CD4-positive, alpha-beta memory T cell (primary cell): ENCODE data around the gene MED26. TPM values are rescaled to one million over a fixed set of nuclear protein-coding genes. Genes with fewer than 3 reads are reported as not detected.
A peak's percentile ranks its signal among the peaks of the same experiment; 100 is the strongest.

ENCODE experiments used
- CTCF ChIA-PET: fragments of 350-600 bp; sonication (Branson Sonifier 250); formaldehyde crosslinking; loops from one replicate; lab custom pipeline; 2021; ENCODE audit warnings: inconsistent platforms; ENCODE audit not compliant: partially characterized antibody; lab: Charles Lee
- POLR2A ChIA-PET: fragments of 350-600 bp; sonication (Branson Sonifier 250); formaldehyde crosslinking; loops from one replicate; lab custom pipeline; 2021; ENCODE audit not compliant: partially characterized antibody; lab: Charles Lee
- DNase-seq, 5 donors: peaks; one replicate each; pipeline versions ENCODE4 v3.0.0 to v3.0.0-alpha.2; 2020 to 2022; ENCODE audit warnings: mixed read lengths in 1 of 5
- H3K27ac ChIP-seq: one replicate; pipeline ENCODE4 v1.7.0; 2013; ENCODE audit warnings: low read depth, low read length
- H3K27me3 ChIP-seq: 2 replicates; pipeline ENCODE4 v1.7.0; 2013; ENCODE audit warnings: mild to moderate bottlenecking, low read length, moderate library complexity; ENCODE audit not compliant: insufficient read depth
- H3K36me3 ChIP-seq: 2 replicates; pipeline ENCODE4 v1.7.0; 2013; ENCODE audit warnings: mild to moderate bottlenecking, low read length, moderate library complexity; ENCODE audit not compliant: insufficient read depth
- H3K4me1 ChIP-seq: 2 replicates; pipeline ENCODE4 v1.7.0; 2013; ENCODE audit warnings: mild to moderate bottlenecking, low read length, moderate library complexity; ENCODE audit not compliant: insufficient read depth
- H3K4me3 ChIP-seq, 2 donors: one replicate each; pipeline ENCODE4 v1.7.0; 2013; ENCODE audit warnings: low read length in 2 of 2, mild to moderate bottlenecking in 1 of 2
- H3K9me3 ChIP-seq, 2 donors: one replicate each; pipeline ENCODE4 v1.7.0; 2013; ENCODE audit warnings: low read length in 2 of 2, control low read depth in 1 of 2; ENCODE audit not compliant: control insufficient read depth in 1 of 2
- H3K27ac Mint-ChIP-seq, 7 donors: one replicate each; pipeline ENCODE4 v1.8.0; 2020 to 2021; ENCODE audit warnings: mixed read lengths in 7 of 7, mild to moderate bottlenecking in 6 of 7, inconsistent platforms in 3 of 7, moderate library complexity in 3 of 7
- H3K27me3 Mint-ChIP-seq, 2 donors: one replicate each; pipeline ENCODE4 v1.8.0; 2020 to 2021; ENCODE audit warnings: mixed read lengths in 2 of 2
- H3K36me3 Mint-ChIP-seq, 2 donors: one replicate each; pipeline ENCODE4 v1.8.0; 2020 to 2021; ENCODE audit warnings: mixed read lengths in 2 of 2, inconsistent platforms in 1 of 2, mild to moderate bottlenecking in 1 of 2
- H3K4me1 Mint-ChIP-seq, 4 donors: one replicate each; pipeline ENCODE4 v1.8.0; 2020 to 2021; ENCODE audit warnings: mixed read lengths in 4 of 4, mild to moderate bottlenecking in 1 of 4
- H3K4me3 Mint-ChIP-seq, 8 donors: one replicate each; pipeline ENCODE4 v1.8.0; 2020 to 2021; ENCODE audit warnings: mixed read lengths in 8 of 8, mild to moderate bottlenecking in 7 of 8, moderate library complexity in 6 of 8, inconsistent platforms in 3 of 8
- H3K9me3 Mint-ChIP-seq, 8 donors: one replicate each; pipeline ENCODE4 v1.8.0; 2020 to 2021; ENCODE audit warnings: mixed read lengths in 8 of 8, mild to moderate bottlenecking in 5 of 8, inconsistent platforms in 3 of 8, moderate library complexity in 1 of 8
- intact Hi-C: fragments of 100-400 bp; cut with micrococcal nuclease; formaldehyde crosslinking; loops from one replicate; pipeline ENCODE4 v1.15.1; 2023
- polyA plus RNA-seq, 2 donors: library from polyadenylated mRNA; unstranded; fragments of 300-500 nt; fragmentation: Illumina TruSeq; gene quantifications; one replicate each; pipeline ENCODE4 v1.2.3, GENCODE V29; 2021
- total RNA-seq, 2 experiments: library from RNA; stranded (reverse); gene quantifications; one replicate each; pipeline ENCODE4 v1.2.3, GENCODE V29; 2021

MED26 gene
- total and polyA plus RNA-seq, 4 experiments from 2014 or later: 3.3 to 18.6 (median 11.2) TPM

- Histone ChIP-seq H3K4me3 (no peak overlapping the region), H3K27ac (no peak overlapping the region), H3K27me3 (no peaks in the 10 kb centered on the region), H3K9me3 (no peaks in the 10 kb centered on the region), H3K4me1 (peaks cover 33% of the 10 kb centered on the region), H3K36me3 (no peaks in the 10 kb centered on the region)
- H3K36me3 Mint-ChIP-seq: peaks cover 3 to 12% of the 10 kb centered on the region in 2 donors
- CTCF ChIA-PET: interaction anchor here (0.9 kb wide), 1 partner anchor 20 kb away, joined by 3 read pairs; no protein-coding TSS in a partner anchor
- intact Hi-C loops: no loop called here
- H3K9me3 Mint-ChIP-seq: no peaks in the 10 kb centered on the region
- H3K27ac Mint-ChIP-seq: peak overlapping the region in 4 of 7 donors; percentile 25 to 70 (median 46)
- POLR2A ChIA-PET: no interaction called here
- DNase-seq: no peak
- H3K27me3 Mint-ChIP-seq: no peaks in the 10 kb centered on the region
- peaks cover 28 to 69% (median 46%) of the 10 kb centered on the region in 4 donors for H3K4me1 Mint-ChIP-seq
- H3K4me3 Mint-ChIP-seq: no peak overlapping the region
Measured at GRCh38 chr19:16608290-16608739, 19.7 kb downstream of the MED26 start.

GRCh38 chr19:16607819-16608218, 20.2 kb downstream of the MED26 start:
- DNase-seq: no peak
- ChIA-PET POLR2A (no interaction called here), CTCF (interaction anchor here (0.9 kb wide), 1 partner anchor 20 kb away, joined by 3 read pairs; no protein-coding TSS in a partner anchor)
- H3K4me3 ChIP-seq: no peak overlapping the region
- H3K36me3 ChIP-seq: no peaks in the 10 kb centered on the region
- intact Hi-C loops: no loop called here
- Mint-ChIP-seq H3K4me3 (no peak overlapping the region), H3K4me1 (peaks cover 28 to 64% (median 44%) of the 10 kb centered on the region in 4 donors), H3K27me3 (no peaks in the 10 kb centered on the region), H3K36me3 (peaks cover 3 to 12% of the 10 kb centered on the region in 2 donors), H3K9me3 (no peaks in the 10 kb centered on the region), H3K27ac (peak overlapping the region in 4 of 7 donors; percentile 34 to 70 (median 58))
- H3K27me3 ChIP-seq: no peaks in the 10 kb centered on the region
- no peak overlapping the region for H3K27ac ChIP-seq
- peaks cover 33% of the 10 kb centered on the region for H3K4me1 ChIP-seq
- no peaks in the 10 kb centered on the region for H3K9me3 ChIP-seq

- intact Hi-C loops: no loop called here
- H3K27ac Mint-ChIP-seq: peak overlapping the region in 5 of 7 donors; percentile 8 to 78 (median 70)
- H3K4me3 Mint-ChIP-seq: no peak overlapping the region
- ChIA-PET CTCF (no interaction called here), POLR2A (interaction anchor here (0.9 kb wide), 1 partner anchor 36 kb away, joined by 3 read pairs; no protein-coding TSS in a partner anchor)
- peaks cover 21 to 55% (median 36%) of the 10 kb centered on the region in 4 donors for H3K4me1 Mint-ChIP-seq
- H3K4me1 ChIP-seq: peaks cover 19% of the 10 kb centered on the region
- no peaks in the 10 kb centered on the region for H3K9me3 ChIP-seq
- H3K9me3 Mint-ChIP-seq: no peaks in the 10 kb centered on the region
- no peak overlapping the region for H3K27ac ChIP-seq
- H3K27me3 ChIP-seq: no peaks in the 10 kb centered on the region
- H3K36me3 Mint-ChIP-seq: peaks cover 0 to 14% of the 10 kb centered on the region in 2 donors
- H3K27me3 Mint-ChIP-seq: no peaks in the 10 kb centered on the region
- no peak for DNase-seq
- no peaks in the 10 kb centered on the region for H3K36me3 ChIP-seq
- no peak overlapping the region for H3K4me3 ChIP-seq
Measured at GRCh38 chr19:16605553-16605994, 22.4 kb downstream of the MED26 start.

GRCh38 chr19:16605115-16605514, 22.9 kb downstream of the MED26 start:
- H3K27ac Mint-ChIP-seq: peak overlapping the region in 4 of 7 donors; percentile 8 to 78 (median 67)
- H3K36me3 ChIP-seq: no peaks in the 10 kb centered on the region
- H3K27me3 ChIP-seq: no peaks in the 10 kb centered on the region
- intact Hi-C loops: no loop called here
- no peak overlapping the region for H3K4me3 Mint-ChIP-seq
- peaks cover 19 to 57% (median 35%) of the 10 kb centered on the region in 4 donors for H3K4me1 Mint-ChIP-seq
- no peak overlapping the region for H3K27ac ChIP-seq
- no peak for DNase-seq
- H3K9me3 Mint-ChIP-seq: no peaks in the 10 kb centered on the region
- CTCF ChIA-PET: no interaction called here
- H3K4me3 ChIP-seq: no peak overlapping the region
- POLR2A ChIA-PET: interaction anchor here (0.9 kb wide), 1 partner anchor 36 kb away, joined by 3 read pairs; no protein-coding TSS in a partner anchor
- no peaks in the 10 kb centered on the region for H3K27me3 Mint-ChIP-seq
- H3K9me3 ChIP-seq: no peaks in the 10 kb centered on the region
- peaks cover 0 to 14% of the 10 kb centered on the region in 2 donors for H3K36me3 Mint-ChIP-seq
- peaks cover 14% of the 10 kb centered on the region for H3K4me1 ChIP-seq

- Histone ChIP-seq H3K9me3 (no peaks in the 10 kb centered on the region), H3K4me1 (peaks cover 10% of the 10 kb centered on the region), H3K36me3 (no peaks in the 10 kb centered on the region), H3K27me3 (no peaks in the 10 kb centered on the region), H3K4me3 (no peak overlapping the region), H3K27ac (no peak overlapping the region)
- Mint-ChIP-seq H3K27ac (peak overlapping the region in 2 of 7 donors; percentile 64 to 92), H3K4me1 (peaks cover 19 to 59% (median 35%) of the 10 kb centered on the region in 4 donors), H3K27me3 (no peaks in the 10 kb centered on the region), H3K4me3 (no peak overlapping the region), H3K36me3 (peaks cover 0 to 14% of the 10 kb centered on the region in 2 donors), H3K9me3 (no peaks in the 10 kb centered on the region)
- ChIA-PET POLR2A (interaction anchor here (0.9 kb wide), 1 partner anchor 36 kb away, joined by 3 read pairs; no protein-coding TSS in a partner anchor), CTCF (no interaction called here)
- intact Hi-C loops: no loop called here
- no peak for DNase-seq
Measured at GRCh38 chr19:16604615-16605014, 23.4 kb downstream of the MED26 start.

GRCh38 chr19:16603090-16603489, 24.9 kb downstream of the MED26 start:
- DNase-seq: no peak
- Mint-ChIP-seq H3K4me1 (peaks cover 17 to 63% (median 36%) of the 10 kb centered on the region in 4 donors), H3K36me3 (peaks cover 0 to 14% of the 10 kb centered on the region in 2 donors), H3K27me3 (no peaks in the 10 kb centered on the region), H3K4me3 (no peak overlapping the region), H3K9me3 (no peaks in the 10 kb centered on the region), H3K27ac (no peak overlapping the region)
- H3K36me3 ChIP-seq: no peaks in the 10 kb centered on the region
- H3K4me3 ChIP-seq: no peak overlapping the region
- ChIA-PET POLR2A (interaction anchor here (1.2 kb wide), 1 partner anchor 9 kb away, joined by 3 read pairs; no protein-coding TSS in a partner anchor), CTCF (no interaction called here)
- intact Hi-C loops: no loop called here
- H3K27ac ChIP-seq: no peak overlapping the region
- peaks cover 6% of the 10 kb centered on the region for H3K4me1 ChIP-seq
- H3K27me3 ChIP-seq: no peaks in the 10 kb centered on the region
- H3K9me3 ChIP-seq: no peaks in the 10 kb centered on the region

GRCh38 chr19:16601378-16602052, 26.5 kb downstream of the MED26 start:
- Histone ChIP-seq H3K4me3 (no peak overlapping the region), H3K4me1 (peaks cover 18% of the 10 kb centered on the region), H3K27me3 (no peaks in the 10 kb centered on the region), H3K27ac (no peak overlapping the region), H3K9me3 (no peaks in the 10 kb centered on the region), H3K36me3 (no peaks in the 10 kb centered on the region)
- ChIA-PET POLR2A (no interaction called here), CTCF (no interaction called here)
- Mint-ChIP-seq H3K27me3 (no peaks in the 10 kb centered on the region), H3K36me3 (peaks cover 0 to 12% of the 10 kb centered on the region in 2 donors), H3K27ac (peak overlapping the region in 3 of 7 donors; percentile 6 to 46 (median 38)), H3K9me3 (no peaks in the 10 kb centered on the region), H3K4me1 (peaks cover 22 to 68% (median 39%) of the 10 kb centered on the region in 4 donors), H3K4me3 (no peak overlapping the region)
- intact Hi-C loops: no loop called here
- DNase-seq: no peak
